Keratinocyte (primary cell): Measurements from ENCODE around the gene IER5. TPM values are rescaled to one million over a fixed set of nuclear protein-coding genes. Genes with fewer than 3 reads are reported as not detected.

Experiments used
- DNase-seq: peaks from one replicate; pipeline ENCODE4 v3.0.0-alpha.2; 2011; ENCODE audit warnings: low read depth, missing footprints, low spot score
- FAIRE-seq: peaks from 2 replicates; lab custom pipeline; 2011; peaks lifted over from hg19 to GRCh38; lab: Jason Lieb, UNC
- H2AFZ ChIP-seq: 2 replicates; pipeline ENCODE4 v1.6.0; 2012; ENCODE audit warnings: low read length, control low read depth, inconsistent platforms; ENCODE audit not compliant: control insufficient read depth
- H3K27ac ChIP-seq: 2 replicates; pipeline ENCODE4 v1.5.1; 2011; ENCODE audit warnings: low read length; ENCODE audit not compliant: control insufficient read depth, insufficient read depth
- H3K27me3 ChIP-seq: 3 replicates; pipeline ENCODE4 v1.6.0; 2011; ENCODE audit warnings: low read length; ENCODE audit not compliant: control insufficient read depth, insufficient read depth; ENCODE audit errors: extremely low read depth
- H3K36me3 ChIP-seq, 2 experiments: 2 replicates in 1 of 2; 3 replicates in 1 of 2; pipeline ENCODE4 v1.5.1; 2011; ENCODE audit warnings: low read length in 2 of 2, mild to moderate bottlenecking in 1 of 2; ENCODE audit not compliant: control insufficient read depth in 2 of 2, insufficient read depth in 2 of 2; ENCODE audit errors: extremely low read depth in 1 of 2
- H3K4me1 ChIP-seq: 3 replicates; pipeline ENCODE4 v1.5.1; 2011; ENCODE audit warnings: low read length; ENCODE audit not compliant: control insufficient read depth, insufficient read depth; ENCODE audit errors: extremely low read depth
- H3K4me2 ChIP-seq: 3 replicates; pipeline ENCODE4 v1.6.0; 2011; ENCODE audit warnings: low read depth, low read length; ENCODE audit not compliant: control insufficient read depth, insufficient read depth; ENCODE audit errors: extremely low read depth
- H3K4me3 ChIP-seq, 3 experiments: fragments of 200-600 bp in 1 of 3; sonication (generic) in 1 of 3; 2 replicates in 2 of 3; 3 replicates in 1 of 3; pipeline ENCODE4 v1.5.1; 2011 to 2016; ENCODE audit warnings: low read length in 3 of 3, mild to moderate bottlenecking in 3 of 3, control low read depth in 2 of 3, inconsistent platforms in 1 of 3, low read depth in 1 of 3, mixed read lengths in 1 of 3, mixed run types in 1 of 3, moderate library complexity in 1 of 3; ENCODE audit not compliant: control insufficient read depth in 2 of 3, insufficient read depth in 2 of 3; ENCODE audit errors: extremely low read depth in 1 of 3
- H3K79me2 ChIP-seq: 2 replicates; pipeline ENCODE4 v1.6.0; 2012; ENCODE audit warnings: low read length; ENCODE audit not compliant: control insufficient read depth, insufficient read depth
- H3K9ac ChIP-seq: 3 replicates; pipeline ENCODE4 v1.6.0; 2011; ENCODE audit warnings: low read length; ENCODE audit not compliant: control insufficient read depth, insufficient read depth; ENCODE audit errors: extremely low read depth
- H3K9me1 ChIP-seq: 3 replicates; pipeline ENCODE4 v1.6.0; 2011; ENCODE audit warnings: low read length; ENCODE audit not compliant: control insufficient read depth, insufficient read depth; ENCODE audit errors: extremely low read depth
- H3K9me3 ChIP-seq: 2 replicates; pipeline ENCODE4 v1.5.1; 2012; ENCODE audit warnings: low read depth, low read length; ENCODE audit not compliant: control insufficient read depth
- H4K20me1 ChIP-seq: 3 replicates; pipeline ENCODE4 v1.6.0; 2011; ENCODE audit warnings: low read length; ENCODE audit not compliant: control insufficient read depth, insufficient read depth; ENCODE audit errors: extremely low read depth
- CTCF ChIP-seq, 3 experiments: IDR thresholded peaks in 1 of 3; conservative IDR thresholded peaks in 1 of 3; optimal IDR thresholded peaks in 1 of 3; 2 replicates in 2 of 3; 3 replicates in 1 of 3; pipeline versions ENCODE3 to v1.5.1; 2011; ENCODE audit warnings: low read length in 3 of 3, mild to moderate bottlenecking in 3 of 3, moderate library complexity in 2 of 3, control low read depth in 1 of 3, inconsistent platforms in 1 of 3; ENCODE audit not compliant: insufficient read depth in 2 of 3; ENCODE audit errors: extremely low read depth in 1 of 3
- EZH2 ChIP-seq: IDR thresholded peaks from one replicate; pipeline ENCODE4 v1.6.1; 2012; ENCODE audit warnings: inconsistent platforms, mild to moderate bottlenecking, low read length, moderate library complexity
- dilution Hi-C: fragments of 300-500 bp; cut with MboI; formaldehyde crosslinking; loops from one replicate; pipeline ENCODE4 v1.7.0; 2020; ENCODE audit warnings: low sequenced_read_pairs; ENCODE audit not compliant: extremely low pct_ligation_motif_present
- polyA plus RNA-seq, 5 experiments: library from polyadenylated mRNA; depleted of rRNA in 3 of 5; stranded (reverse) in 3 of 5; stranded (forward) in 1 of 5; unstranded in 1 of 5; fragments of >200 nt; gene quantifications; 1 replicate in 1 of 5; 2 replicates in 3 of 5; 3 replicates in 1 of 5; pipeline versions ENCODE4 v1.2.1 to v1.2.3, GENCODE V29; 2011 to 2012; ENCODE audit warnings: missing spikeins in 2 of 5, low read depth in 1 of 5, low replicate concordance in 1 of 5

IER5 gene
- polyA plus RNA-seq, 1 donor (not counting 4 experiments of a cell fraction or from before 2014, with no cell fraction given) = 22.5 TPM

- no peak overlapping the region for H3K4me2 ChIP-seq
- peaks cover 2% of the 10 kb centered on the region for H3K9me1 ChIP-seq
- H3K4me1 ChIP-seq = peaks cover 40% of the 10 kb centered on the region
- H2AFZ ChIP-seq = no peak overlapping the region
- no peak for DNase-seq
- H3K27me3 ChIP-seq = no peaks in the 10 kb centered on the region
- peaks cover 7 to 9% of the 10 kb centered on the region in 2 experiments for H3K36me3 ChIP-seq
- dilution Hi-C loops = no loop called here
- FAIRE-seq = no peak
- no peak overlapping the region for H3K27ac ChIP-seq
- TF ChIP-seq CTCF (optimal IDR thresholded peaks at IDR 0.05 in 1 of 3, IDR thresholded peaks at IDR 0.05 in 1 of 3, conservative IDR thresholded peaks at IDR 0.05 in 1 of 3; ENCODE audit: extremely low read depth in 1 of 3, insufficient read depth in 2 of 3, low read length in 3 of 3) = no peak
- no peak for TF ChIP-seq EZH2
- H3K4me3 ChIP-seq = no peak overlapping the region
- peaks cover 17% of the 10 kb centered on the region for H4K20me1 ChIP-seq
- peaks cover 25% of the 10 kb centered on the region for H3K79me2 ChIP-seq
- H3K9me3 ChIP-seq = no peaks in the 10 kb centered on the region
- H3K9ac ChIP-seq = no peak overlapping the region
Observed at GRCh38 chr1:181095763-181096184, 7.3 kb downstream of the IER5 start.

GRCh38 chr1:181097242-181097641 is 8.7 kb downstream of the IER5 start:
- TF ChIP-seq CTCF (optimal IDR thresholded peaks at IDR 0.05 in 1 of 3, IDR thresholded peaks at IDR 0.05 in 1 of 3, conservative IDR thresholded peaks at IDR 0.05 in 1 of 3; ENCODE audit: extremely low read depth in 1 of 3, insufficient read depth in 2 of 3, low read length in 3 of 3) (no peak), EZH2 (no peak)
- Histone ChIP-seq H3K27me3 (no peaks in the 10 kb centered on the region), H3K36me3 (peaks cover 0 to 7% of the 10 kb centered on the region in 2 experiments), H3K4me2 (no peak overlapping the region), H3K4me3 (no peak overlapping the region), H3K9me1 (no peaks in the 10 kb centered on the region), H3K4me1 (peaks cover 42% of the 10 kb centered on the region), H2AFZ (no peak overlapping the region), H3K79me2 (peaks cover 11% of the 10 kb centered on the region), H3K27ac (no peak overlapping the region), H4K20me1 (peaks cover 3% of the 10 kb centered on the region), H3K9ac (no peak overlapping the region), H3K9me3 (no peaks in the 10 kb centered on the region)
- DNase-seq = no peak
- no peak for FAIRE-seq
- dilution Hi-C loops = no loop called here
